ENCODE measurements around the gene SPATA20.

GRCh38 chr17:50527949-50528474 is 19.0 kb upstream of the SPATA20 start:
- no peak for TF ChIP-seq EZH2 (IDR thresholded peaks at IDR 0.05; ENCODE audit: insufficient read depth, poor library complexity, severe bottlenecking)
- TF ChIP-seq EZH2phosphoT487 (IDR thresholded peaks at IDR 0.05; ENCODE audit: insufficient read depth, low read depth), result no peak
